CD4-positive, alpha-beta T cell treated with Interleukin-17A for 1 hour (primary cell): ENCODE data around the gene FEM1C.
A peak's percentile ranks its signal among the peaks of the same experiment; 100 is the strongest.

Source experiments
- DNase-seq: peaks from one replicate; pipeline ENCODE4 v3.0.0-alpha.2; 2020

FEM1C gene

GRCh38 chr5:115557667-115558387 is 13.3 kb upstream of the FEM1C start:
- no peak for DNase-seq

GRCh38 chr5:115556276-115556675 is 11.7 kb upstream of the FEM1C start:
- DNase-seq, result no peak

GRCh38 chr5:115555084-115555633 is 10.6 kb upstream of the FEM1C start:
- no peak for DNase-seq

- DNase-seq, result no peak
Observed at GRCh38 chr5:115553082-115553481, 8.5 kb upstream of the FEM1C start.

GRCh38 chr5:115551415-115551814 is 6.8 kb upstream of the FEM1C start:
- no peak for DNase-seq

- peak; percentile 19 for DNase-seq
Observed at GRCh38 chr5:115549154-115549553, 4.6 kb upstream of the FEM1C start.

GRCh38 chr5:115548683-115549082 is 4.1 kb upstream of the FEM1C start:
- DNase-seq, result no peak

- DNase-seq, result no peak
Observed at GRCh38 chr5:115545351-115545882, 842 bp upstream of the FEM1C start.

- peak; percentile 58 for DNase-seq
Observed at GRCh38 chr5:115544043-115544435, 536 bp downstream of the FEM1C start.

- no peak for DNase-seq
Observed at GRCh38 chr5:115543365-115544042, 1.1 kb downstream of the FEM1C start.

- no peak for DNase-seq
Observed at GRCh38 chr5:115542651-115543364, 1.8 kb downstream of the FEM1C start.

GRCh38 chr5:115542086-115542485 is 2.5 kb downstream of the FEM1C start:
- DNase-seq, result no peak

GRCh38 chr5:115541611-115542010 is 3.0 kb downstream of the FEM1C start:
- DNase-seq, result no peak

- no peak for DNase-seq
Observed at GRCh38 chr5:115535479-115536035, 9.0 kb downstream of the FEM1C start.

GRCh38 chr5:115532517-115532916 is 12.1 kb downstream of the FEM1C start:
- DNase-seq, result no peak

GRCh38 chr5:115531787-115532367 is 12.7 kb downstream of the FEM1C start:
- no peak for DNase-seq

GRCh38 chr5:115531380-115531779 is 13.2 kb downstream of the FEM1C start:
- no peak for DNase-seq

- no peak for DNase-seq
Observed at GRCh38 chr5:115530426-115530825, 14.1 kb downstream of the FEM1C start.

- DNase-seq, result no peak
Observed at GRCh38 chr5:115526604-115527003, 18.0 kb downstream of the FEM1C start.

GRCh38 chr5:115524199-115524847 is 20.3 kb downstream of the FEM1C start:
- no peak for DNase-seq

- DNase-seq, result no peak
Observed at GRCh38 chr5:115522832-115523403, 21.7 kb downstream of the FEM1C start.

- no peak for DNase-seq
Observed at GRCh38 chr5:115520191-115520590, 24.4 kb downstream of the FEM1C start.
